ENCODE results near the gene ATG4A. TPM values are rescaled to one million over a fixed set of nuclear protein-coding genes. Genes with fewer than 3 reads are reported as not detected.

The ATG4A gene
- total and polyA plus RNA-seq, 2 donors (not counting 1 experiment from before 2014, with no cell fraction given) = 13.5 to 13.8 TPM

DNA sequence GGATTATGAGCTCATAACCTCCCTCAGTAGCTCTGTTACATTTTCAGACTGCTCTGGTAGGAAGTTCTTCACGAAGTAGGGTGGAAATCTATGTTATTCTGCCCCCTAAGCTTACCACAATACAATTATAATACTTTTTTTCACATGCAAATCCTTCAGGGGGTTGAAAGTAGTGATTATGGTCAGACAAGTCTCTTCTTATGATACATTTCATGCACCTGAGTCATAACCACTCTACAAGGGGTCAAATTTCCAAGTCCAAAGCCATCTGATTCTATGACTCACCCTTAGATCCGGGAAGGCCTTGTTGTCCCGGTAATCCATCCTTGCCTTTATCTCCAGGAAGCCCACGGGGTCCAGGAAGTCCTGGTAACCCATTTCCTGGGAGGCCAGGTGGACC is 95.2 kb downstream of the ATG4A start:
- no peaks in the 10 kb centered on the region for H3K79me2 ChIP-seq (ENCODE audit: control insufficient read depth, insufficient read depth, low read length)
- no peaks in the 10 kb centered on the region for H3K9me3 ChIP-seq (ENCODE audit: control insufficient read depth, insufficient read depth, low read depth, low read length)
- no peaks in the 10 kb centered on the region for H4K20me1 ChIP-seq (ENCODE audit: control insufficient read depth, extremely low read depth, insufficient read depth, low read length)
- TF ChIP-seq EZH2 (IDR thresholded peaks at IDR 0.05; ENCODE audit: low read length, missing control alignments) = no peak
- TF ChIP-seq, protein P1, sequence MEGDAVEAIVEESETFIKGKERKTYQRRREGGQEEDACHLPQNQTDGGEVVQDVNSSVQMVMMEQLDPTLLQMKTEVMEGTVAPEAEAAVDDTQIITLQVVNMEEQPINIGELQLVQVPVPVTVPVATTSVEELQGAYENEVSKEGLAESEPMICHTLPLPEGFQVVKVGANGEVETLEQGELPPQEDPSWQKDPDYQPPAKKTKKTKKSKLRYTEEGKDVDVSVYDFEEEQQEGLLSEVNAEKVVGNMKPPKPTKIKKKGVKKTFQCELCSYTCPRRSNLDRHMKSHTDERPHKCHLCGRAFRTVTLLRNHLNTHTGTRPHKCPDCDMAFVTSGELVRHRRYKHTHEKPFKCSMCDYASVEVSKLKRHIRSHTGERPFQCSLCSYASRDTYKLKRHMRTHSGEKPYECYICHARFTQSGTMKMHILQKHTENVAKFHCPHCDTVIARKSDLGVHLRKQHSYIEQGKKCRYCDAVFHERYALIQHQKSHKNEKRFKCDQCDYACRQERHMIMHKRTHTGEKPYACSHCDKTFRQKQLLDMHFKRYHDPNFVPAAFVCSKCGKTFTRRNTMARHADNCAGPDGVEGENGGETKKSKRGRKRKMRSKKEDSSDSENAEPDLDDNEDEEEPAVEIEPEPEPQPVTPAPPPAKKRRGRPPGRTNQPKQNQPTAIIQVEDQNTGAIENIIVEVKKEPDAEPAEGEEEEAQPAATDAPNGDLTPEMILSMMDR (conservative IDR thresholded peaks at IDR 0.05 in 1 of 2, IDR thresholded peaks at IDR 0.05 in 1 of 2; ENCODE audit: low read depth in 1 of 2, low read length in 2 of 2) = no peak
- no peak overlapping the region for H3K4me2 ChIP-seq (ENCODE audit: extremely low read depth, insufficient read depth, low read length)
- H3K9ac ChIP-seq (ENCODE audit: insufficient read depth, low read length) = no peak overlapping the region
- H3K27me3 ChIP-seq (ENCODE audit: control insufficient read depth, insufficient read depth, low read length) = no peaks in the 10 kb centered on the region
- DNase-seq (ENCODE audit: low read depth in 2 of 2) = peak; percentile 79 to 94
- H3K27ac ChIP-seq (ENCODE audit: insufficient read depth, low read length) = no peak overlapping the region
- H3K4me3 ChIP-seq (replicated peaks in 1 of 4; ENCODE audit: control extremely low read depth in 1 of 4, insufficient read depth in 1 of 4, low read depth in 3 of 4, low read length in 4 of 4) = no peak overlapping the region
- no peaks in the 10 kb centered on the region for H3K4me1 ChIP-seq (ENCODE audit: control insufficient read depth, extremely low read depth, insufficient read depth, low read length)
- no peaks in the 10 kb centered on the region for H3K36me3 ChIP-seq (ENCODE audit: control insufficient read depth, insufficient read depth, low read length)
- H2AFZ ChIP-seq (ENCODE audit: low read length) = no peak overlapping the region

DNA sequence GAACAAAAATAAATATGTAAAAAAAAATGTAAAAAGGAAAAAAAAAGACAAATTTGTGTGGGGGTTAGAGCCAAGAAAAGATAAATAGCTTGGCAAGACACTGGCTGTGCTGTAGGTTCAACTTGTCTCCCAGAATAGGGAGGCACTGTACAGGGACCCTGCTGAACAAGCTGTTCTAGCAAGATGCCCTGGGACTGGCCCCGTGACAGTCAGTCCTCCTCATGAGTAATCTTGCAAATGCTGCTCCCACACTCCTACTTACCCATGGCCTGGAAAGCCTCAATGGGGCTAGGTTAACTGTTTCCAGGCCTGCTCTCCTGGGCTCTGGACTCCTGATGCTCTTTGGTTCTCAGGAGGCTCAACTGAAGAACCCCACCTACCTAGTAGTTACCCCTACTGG is 106.8 kb downstream of the ATG4A start:
- peak; percentile 3 to 67 for DNase-seq (ENCODE audit: low read depth in 2 of 2)
- H3K4me3 ChIP-seq (replicated peaks in 1 of 4; ENCODE audit: control extremely low read depth in 1 of 4, insufficient read depth in 1 of 4, low read depth in 3 of 4, low read length in 4 of 4) = no peak overlapping the region
- H2AFZ ChIP-seq (ENCODE audit: low read length) = no peak overlapping the region
- no peaks in the 10 kb centered on the region for H3K27me3 ChIP-seq (ENCODE audit: control insufficient read depth, insufficient read depth, low read length)
- no peaks in the 10 kb centered on the region for H3K9me3 ChIP-seq (ENCODE audit: control insufficient read depth, insufficient read depth, low read depth, low read length)
- H3K9ac ChIP-seq (ENCODE audit: insufficient read depth, low read length) = no peak overlapping the region
- no peaks in the 10 kb centered on the region for H3K4me1 ChIP-seq (ENCODE audit: control insufficient read depth, extremely low read depth, insufficient read depth, low read length)
- no peaks in the 10 kb centered on the region for H3K36me3 ChIP-seq (ENCODE audit: control insufficient read depth, insufficient read depth, low read length)
- H3K79me2 ChIP-seq (ENCODE audit: control insufficient read depth, insufficient read depth, low read length) = no peaks in the 10 kb centered on the region
- H3K4me2 ChIP-seq (ENCODE audit: extremely low read depth, insufficient read depth, low read length) = no peak overlapping the region
- no peak for TF ChIP-seq EZH2 (IDR thresholded peaks at IDR 0.05; ENCODE audit: low read length, missing control alignments)
- TF ChIP-seq, protein P1 (conservative IDR thresholded peaks at IDR 0.05 in 1 of 2, IDR thresholded peaks at IDR 0.05 in 1 of 2; ENCODE audit: low read depth in 1 of 2, low read length in 2 of 2) = no peak
- H3K27ac ChIP-seq (ENCODE audit: insufficient read depth, low read length) = no peak overlapping the region
- no peaks in the 10 kb centered on the region for H4K20me1 ChIP-seq (ENCODE audit: control insufficient read depth, extremely low read depth, insufficient read depth, low read length)

DNA sequence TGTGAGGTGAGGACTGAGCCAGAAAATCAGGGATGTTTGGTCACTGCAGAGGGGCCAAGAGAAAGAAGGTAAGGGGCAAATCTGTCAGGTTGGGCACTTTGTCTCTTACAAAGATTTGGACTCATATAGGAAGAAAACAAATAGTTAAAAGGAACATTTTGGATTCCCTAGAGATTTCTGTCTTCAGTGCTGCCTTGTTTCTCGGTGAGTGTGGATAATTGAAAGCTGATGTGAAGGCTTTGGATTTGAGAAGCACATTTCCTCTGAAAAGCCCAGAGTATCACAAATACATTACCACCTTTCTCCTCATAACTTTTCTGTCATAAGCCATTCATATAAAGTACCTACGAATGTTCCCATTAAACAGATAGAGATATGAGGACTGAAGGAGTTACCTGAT is 107.5 kb downstream of the ATG4A start:
- Histone ChIP-seq H3K36me3 (ENCODE audit: control insufficient read depth, insufficient read depth, low read length) (no peaks in the 10 kb centered on the region), H3K4me1 (ENCODE audit: control insufficient read depth, extremely low read depth, insufficient read depth, low read length) (no peaks in the 10 kb centered on the region), H3K4me2 (ENCODE audit: extremely low read depth, insufficient read depth, low read length) (no peak overlapping the region), H3K9ac (ENCODE audit: insufficient read depth, low read length) (no peak overlapping the region), H4K20me1 (ENCODE audit: control insufficient read depth, extremely low read depth, insufficient read depth, low read length) (no peaks in the 10 kb centered on the region), H3K27ac (ENCODE audit: insufficient read depth, low read length) (no peak overlapping the region), H3K79me2 (ENCODE audit: control insufficient read depth, insufficient read depth, low read length) (no peaks in the 10 kb centered on the region), H2AFZ (ENCODE audit: low read length) (no peak overlapping the region), H3K4me3 (replicated peaks in 1 of 4; ENCODE audit: control extremely low read depth in 1 of 4, insufficient read depth in 1 of 4, low read depth in 3 of 4, low read length in 4 of 4) (no peak overlapping the region), H3K9me3 (ENCODE audit: control insufficient read depth, insufficient read depth, low read depth, low read length) (no peaks in the 10 kb centered on the region), H3K27me3 (ENCODE audit: control insufficient read depth, insufficient read depth, low read length) (no peaks in the 10 kb centered on the region)
- TF ChIP-seq, protein P1 (conservative IDR thresholded peaks at IDR 0.05 in 1 of 2, IDR thresholded peaks at IDR 0.05 in 1 of 2; ENCODE audit: low read depth in 1 of 2, low read length in 2 of 2) = no peak
- TF ChIP-seq EZH2 (IDR thresholded peaks at IDR 0.05; ENCODE audit: low read length, missing control alignments) = no peak
- DNase-seq (ENCODE audit: low read depth in 2 of 2) = no peak
